Large intestine (tissue), 3 donors: ENCODE measurements around the gene MAX. TPM values are rescaled to one million over a fixed set of nuclear protein-coding genes. Genes with fewer than 3 reads are reported as not detected.

Experiments
- DNase-seq, 2 donors: peaks; one replicate each; pipeline versions ENCODE4 v3.0.0 to v3.0.0-alpha.2; 2013
- H3K27ac ChIP-seq: one replicate; pipeline ENCODE4 v1.5.1; 2013; ENCODE audit warnings: low read length
- H3K27me3 ChIP-seq: 2 replicates; pipeline ENCODE4 v1.6.1; 2013; ENCODE audit warnings: low read length; ENCODE audit not compliant: control insufficient read depth, insufficient read depth
- H3K36me3 ChIP-seq: 2 replicates; pipeline ENCODE4 v1.6.1; 2013; ENCODE audit warnings: low read length; ENCODE audit not compliant: control insufficient read depth, insufficient read depth
- H3K4me1 ChIP-seq: one replicate; pipeline ENCODE4 v1.6.1; 2013; ENCODE audit warnings: low read length; ENCODE audit not compliant: control insufficient read depth, insufficient read depth
- H3K4me3 ChIP-seq: one replicate; pipeline ENCODE4 v1.5.1; 2013; ENCODE audit warnings: low read length
- H3K9me3 ChIP-seq: one replicate; pipeline ENCODE4 v1.6.1; 2013; ENCODE audit warnings: mild to moderate bottlenecking, low read depth, low read length, moderate library complexity; ENCODE audit not compliant: control insufficient read depth
- WGBS: methylation state at CpG from one replicate; pipeline ENCODE4 v1.1.5; 2013; ENCODE audit warnings: low lambda C conversion rate; ENCODE audit not compliant: insufficient coverage; 5-methylcytosine and 5-hydroxymethylcytosine counted together
- polyA plus RNA-seq: library from polyadenylated mRNA; unstranded; fragments of 120-200 nt; gene quantifications from one replicate; pipeline ENCODE4 v1.2.1, GENCODE V29; 2013

MAX gene
- polyA plus RNA-seq, 1 donor = 113 TPM

DNA sequence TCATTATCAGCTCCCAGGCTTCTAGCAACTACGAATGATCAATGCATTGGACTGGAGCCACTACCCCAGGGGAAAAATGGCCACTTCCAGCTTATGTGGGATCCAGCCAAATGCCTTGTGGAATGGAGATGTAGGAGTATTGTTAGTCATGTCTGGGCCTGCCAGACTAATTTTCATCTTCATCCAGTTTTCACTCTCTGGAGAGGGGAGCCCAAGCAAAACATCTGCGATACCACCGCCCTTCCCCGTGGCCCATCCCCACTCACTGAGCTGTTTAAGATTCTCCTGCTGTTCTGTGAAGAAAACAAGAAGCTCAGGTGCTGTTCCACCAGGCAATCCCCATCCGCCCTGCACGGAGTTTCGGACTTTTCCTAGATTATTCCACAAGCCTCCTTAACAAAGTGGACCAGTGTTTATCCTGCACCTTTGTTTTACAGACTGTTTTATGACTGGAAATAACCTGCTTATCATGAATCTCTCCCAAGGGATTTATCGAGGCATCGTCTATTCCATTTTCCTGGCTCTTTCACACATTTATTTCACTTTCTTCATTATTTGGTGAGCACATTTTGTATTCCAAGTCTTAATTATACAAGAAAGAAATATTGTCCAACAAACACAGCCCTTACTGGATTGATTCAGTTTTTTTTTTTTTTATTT lies 35.5 kb upstream of the MAX start:
- 43% methylated on average over 2 of the region's 9 CpGs for WGBS
- Histone ChIP-seq H3K36me3 (no peaks in the 10 kb centered on the region), H3K27me3 (no peaks in the 10 kb centered on the region), H3K4me1 (peaks cover 17% of the 10 kb centered on the region), H3K4me3 (no peak overlapping the region), H3K9me3 (no peaks in the 10 kb centered on the region), H3K27ac (peak overlapping the region; percentile 4)
- DNase-seq = peak in 1 of 2 donors; percentile 50

DNA sequence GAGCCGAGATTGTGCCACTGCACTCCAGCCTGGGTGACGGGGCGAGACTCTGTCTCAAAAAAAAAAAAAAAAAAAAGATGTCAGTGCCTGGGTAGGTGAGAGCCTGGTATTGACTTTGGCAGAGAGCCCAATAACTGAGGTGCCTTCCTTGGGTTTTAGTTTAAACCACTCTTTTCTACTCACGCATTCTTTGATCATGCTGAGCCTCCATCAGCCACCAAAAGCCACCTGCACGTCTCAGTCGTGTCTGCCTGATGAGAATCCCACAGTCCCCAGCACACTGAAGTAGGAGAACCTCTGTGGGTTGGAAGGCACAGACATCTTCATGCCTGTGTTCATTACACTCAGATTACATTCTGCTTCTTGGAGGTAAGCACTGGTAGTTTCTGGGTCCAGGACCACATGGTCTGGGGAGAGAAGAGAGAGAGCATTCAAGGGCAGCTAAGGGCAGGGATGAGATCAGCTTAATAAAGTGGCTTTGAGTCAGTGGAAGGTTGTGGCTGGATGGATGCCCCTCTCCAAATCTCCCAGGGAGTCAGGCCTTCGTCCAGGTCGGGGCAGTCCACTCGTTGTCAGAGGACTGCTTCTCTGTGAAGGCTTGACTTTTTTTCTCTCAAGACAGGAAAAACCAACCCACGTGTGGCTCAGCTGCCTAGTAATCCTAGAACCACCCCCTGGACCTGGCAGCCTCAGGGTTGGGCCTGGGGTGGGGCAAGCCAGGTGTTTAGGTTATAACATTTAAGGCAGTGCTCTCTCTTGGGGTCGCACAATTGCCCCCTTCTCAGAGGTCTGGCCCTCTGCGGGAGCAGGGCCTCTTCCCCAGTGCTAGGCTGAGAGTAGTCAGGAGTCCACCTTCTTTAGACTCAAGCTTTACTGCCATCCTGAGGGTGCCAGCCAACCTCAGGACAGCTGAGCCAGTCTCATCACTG lies 32.6 kb upstream of the MAX start:
- Histone ChIP-seq H3K9me3 (no peaks in the 10 kb centered on the region), H3K36me3 (no peaks in the 10 kb centered on the region), H3K27me3 (no peaks in the 10 kb centered on the region), H3K4me3 (no peak overlapping the region), H3K27ac (peak overlapping the region; percentile 70), H3K4me1 (peaks cover 27% of the 10 kb centered on the region)
- peak; percentile 48 to 67 for DNase-seq
- no CpG with 5 or more reads among the region's 12 CpGs for WGBS

DNA sequence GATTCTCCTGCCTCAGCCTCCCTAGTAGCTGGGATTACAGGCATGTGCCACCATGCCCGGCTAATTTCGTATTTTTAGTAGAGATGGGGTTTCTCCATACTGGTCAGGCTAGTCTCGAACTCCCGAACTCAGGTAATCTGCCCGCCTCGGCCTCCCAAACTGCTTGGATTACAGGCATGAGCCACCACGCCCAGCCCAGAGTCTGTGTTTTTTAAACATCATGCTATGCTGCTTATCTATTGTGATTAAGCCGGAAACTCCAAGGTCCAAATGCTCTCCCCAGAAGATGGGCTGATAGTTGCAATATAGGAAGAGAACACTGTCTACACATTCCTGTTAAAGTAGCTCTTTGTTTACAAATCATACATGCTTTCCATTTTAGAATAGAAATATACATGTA lies 30.5 kb upstream of the MAX start:
- no CpG with 5 or more reads among the region's 8 CpGs for WGBS
- peak; percentile 80 to 90 for DNase-seq
- Histone ChIP-seq H3K4me1 (peaks cover 23% of the 10 kb centered on the region), H3K27ac (peak overlapping the region; percentile 87), H3K36me3 (no peaks in the 10 kb centered on the region), H3K27me3 (no peaks in the 10 kb centered on the region), H3K9me3 (no peaks in the 10 kb centered on the region), H3K4me3 (no peak overlapping the region)

DNA sequence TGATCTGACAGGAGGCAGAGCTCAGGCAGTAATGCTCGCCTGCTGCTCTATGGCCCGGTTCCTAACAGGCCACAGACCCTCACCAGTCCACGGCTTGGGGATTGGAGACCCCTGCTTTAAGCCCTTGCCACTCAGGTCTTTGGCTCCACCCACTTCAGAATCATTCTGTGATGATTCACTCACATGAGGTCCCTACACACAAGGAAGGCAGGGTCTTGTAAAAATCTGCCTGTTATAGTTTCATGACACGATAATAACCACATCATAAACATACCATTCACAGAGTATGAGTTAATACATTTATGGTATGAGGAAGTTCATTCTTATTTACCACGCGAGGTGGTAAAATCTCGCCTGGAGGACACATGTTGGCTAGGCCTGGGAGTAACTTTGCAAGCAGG lies 29.0 kb upstream of the MAX start:
- WGBS = no CpG with 5 or more reads among the region's 7 CpGs
- Histone ChIP-seq H3K27ac (peak overlapping the region; percentile 87), H3K9me3 (no peaks in the 10 kb centered on the region), H3K27me3 (no peaks in the 10 kb centered on the region), H3K4me1 (peaks cover 23% of the 10 kb centered on the region), H3K36me3 (no peaks in the 10 kb centered on the region), H3K4me3 (no peak overlapping the region)
- peak; percentile 92 to 96 for DNase-seq

DNA sequence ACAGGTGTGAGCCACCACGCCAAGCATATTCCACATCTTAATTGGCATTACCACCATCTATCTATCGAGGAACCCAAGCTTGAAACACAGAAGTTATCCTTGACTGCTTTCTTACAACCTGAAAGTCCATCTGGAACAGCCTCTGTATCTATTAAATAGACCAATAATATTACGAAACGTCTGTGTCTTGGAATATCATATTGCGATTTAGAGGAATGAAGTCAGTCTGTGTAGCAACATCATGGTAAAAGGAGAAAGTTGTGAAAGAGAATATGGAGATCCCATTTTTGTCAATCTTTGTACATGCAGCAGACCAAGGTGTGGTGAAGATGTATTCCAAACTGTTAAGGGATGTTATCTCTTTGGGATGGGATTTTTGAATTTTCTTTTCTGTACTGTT lies 25.8 kb upstream of the MAX start:
- WGBS = 60% methylated on average over 1 of the region's 5 CpGs
- H3K27me3 ChIP-seq = no peaks in the 10 kb centered on the region
- DNase-seq = peak in 1 of 2 donors; percentile 28
- H3K9me3 ChIP-seq = no peaks in the 10 kb centered on the region
- no peaks in the 10 kb centered on the region for H3K36me3 ChIP-seq
- H3K4me1 ChIP-seq = peaks cover 10% of the 10 kb centered on the region
- H3K4me3 ChIP-seq = no peak overlapping the region
- no peak overlapping the region for H3K27ac ChIP-seq

DNA sequence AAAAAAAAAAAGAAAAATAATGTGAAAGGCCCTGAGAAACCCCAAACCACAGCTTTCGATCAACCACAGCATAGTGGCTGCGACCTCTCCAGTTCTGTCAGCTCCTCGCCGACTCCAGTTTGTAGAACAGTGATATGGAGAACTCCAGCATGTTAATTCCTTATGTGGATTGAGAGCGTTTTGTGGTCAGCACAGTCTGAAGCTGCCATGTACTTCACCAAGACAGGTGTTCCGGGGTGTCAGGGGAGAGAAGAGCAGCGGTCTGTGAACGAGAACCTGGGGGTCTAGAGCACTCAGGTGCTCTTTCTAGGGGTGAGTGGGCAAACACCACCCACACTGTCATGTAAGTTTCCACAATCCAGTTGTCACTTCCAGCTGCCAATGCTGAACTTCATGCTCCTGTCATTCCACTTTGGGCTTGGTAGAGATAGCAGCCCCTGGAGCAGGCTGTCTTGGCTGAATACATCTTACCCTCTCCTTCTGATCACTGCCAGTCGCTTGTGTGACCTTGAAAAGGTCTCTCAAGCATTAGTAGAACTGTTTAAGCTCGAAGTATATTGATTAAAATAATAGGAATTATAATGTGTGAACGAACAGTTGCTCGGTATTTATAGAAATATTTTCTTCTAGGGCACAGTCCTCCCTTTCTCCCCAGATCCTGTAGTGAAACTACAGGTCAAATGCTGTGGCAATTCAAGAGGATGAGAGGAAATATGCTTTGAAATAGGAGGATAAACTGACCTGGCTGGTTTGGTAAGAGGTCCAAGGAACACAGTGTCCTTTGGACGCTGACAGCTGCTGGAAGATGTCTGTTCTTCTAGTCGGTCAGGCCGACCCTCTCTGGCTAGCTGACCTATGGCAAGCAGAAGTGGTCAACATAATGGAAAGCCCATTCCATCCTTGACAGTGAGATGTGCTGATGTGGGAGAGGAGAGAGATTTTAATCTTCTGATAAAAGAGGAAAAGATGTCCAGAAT lies 15.7 kb upstream of the MAX start:
- peak overlapping the region; percentile 58 for H3K27ac ChIP-seq
- WGBS = 27% methylated on average over 2 of the region's 15 CpGs
- peak; percentile 39 to 57 for DNase-seq
- H3K9me3 ChIP-seq = no peaks in the 10 kb centered on the region
- no peaks in the 10 kb centered on the region for H3K36me3 ChIP-seq
- peaks cover 5% of the 10 kb centered on the region for H3K4me1 ChIP-seq
- H3K27me3 ChIP-seq = no peaks in the 10 kb centered on the region
- H3K4me3 ChIP-seq = no peak overlapping the region

DNA sequence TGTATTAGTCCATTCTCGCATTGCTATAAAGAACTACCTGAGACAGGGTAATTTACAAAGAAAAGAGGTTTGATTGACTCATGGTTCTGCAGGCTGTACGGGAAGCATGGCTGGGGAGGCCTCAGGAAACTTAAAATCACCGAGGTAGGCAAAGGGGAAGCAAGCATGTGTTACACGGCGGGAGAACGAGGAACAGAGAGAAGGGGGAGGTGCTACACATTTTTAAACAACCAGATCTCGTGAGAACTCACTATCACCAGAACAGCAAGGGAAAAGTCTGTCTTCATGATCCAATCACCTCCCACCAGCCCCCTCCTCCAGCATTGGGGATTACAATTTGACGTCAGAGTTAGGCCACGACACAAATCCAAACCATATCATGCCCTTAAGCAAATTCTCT lies 13.3 kb upstream of the MAX start:
- Histone ChIP-seq H3K4me1 (peaks cover 5% of the 10 kb centered on the region), H3K9me3 (no peaks in the 10 kb centered on the region), H3K4me3 (no peak overlapping the region), H3K27me3 (no peaks in the 10 kb centered on the region), H3K36me3 (no peaks in the 10 kb centered on the region), H3K27ac (no peak overlapping the region)
- no peak for DNase-seq
- WGBS = no CpG with 5 or more reads among the region's 9 CpGs

DNA sequence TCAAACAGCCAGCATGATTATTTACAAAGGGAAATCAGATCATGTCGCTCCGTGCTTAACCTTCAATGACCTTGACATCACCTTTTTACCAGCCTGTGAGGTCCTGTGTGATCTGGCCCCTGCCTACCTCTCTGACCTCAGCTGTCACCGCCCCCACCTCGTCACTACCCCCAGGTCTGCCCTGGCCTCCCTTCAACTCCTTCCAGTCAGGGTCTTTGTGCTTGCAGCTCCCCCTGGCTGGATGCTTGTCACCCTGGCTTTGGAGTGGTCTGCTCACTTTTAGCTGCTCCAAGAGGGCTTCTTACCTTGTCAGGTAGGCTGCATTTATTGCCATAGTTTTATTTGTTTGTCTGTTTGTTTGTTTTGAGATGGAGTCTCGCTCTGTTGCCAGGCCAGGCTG lies 8.2 kb upstream of the MAX start:
- Histone ChIP-seq H3K27ac (no peak overlapping the region), H3K4me3 (no peak overlapping the region), H3K27me3 (no peaks in the 10 kb centered on the region), H3K9me3 (no peaks in the 10 kb centered on the region), H3K4me1 (no peaks in the 10 kb centered on the region), H3K36me3 (no peaks in the 10 kb centered on the region)
- no peak for DNase-seq
- no CpG with 5 or more reads among the region's 5 CpGs for WGBS

DNA sequence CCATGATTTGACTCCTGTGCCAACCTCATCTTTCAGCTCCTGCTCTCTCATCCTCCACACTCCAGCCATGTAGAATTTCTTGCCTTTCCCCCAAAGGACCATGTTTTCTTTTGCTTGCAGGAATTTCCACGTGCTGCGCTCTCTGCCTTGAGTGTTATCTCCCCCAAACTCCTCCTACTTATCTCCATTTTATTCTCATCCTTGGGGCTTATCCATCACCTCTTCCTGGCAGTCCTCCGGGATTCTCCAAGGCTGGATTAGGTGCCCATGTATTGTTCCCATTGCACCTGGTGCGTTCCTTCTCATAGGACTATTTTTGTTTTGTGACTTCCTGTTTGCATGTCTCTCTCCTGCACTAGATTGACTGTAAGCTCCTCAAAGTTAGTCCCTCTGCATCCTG lies 7.0 kb upstream of the MAX start:
- DNase-seq = no peak
- no peaks in the 10 kb centered on the region for H3K9me3 ChIP-seq
- peaks cover 3% of the 10 kb centered on the region for H3K4me1 ChIP-seq
- no peak overlapping the region for H3K4me3 ChIP-seq
- H3K36me3 ChIP-seq = no peaks in the 10 kb centered on the region
- WGBS = 88% methylated on average over 3 of the region's 4 CpGs
- H3K27me3 ChIP-seq = no peaks in the 10 kb centered on the region
- no peak overlapping the region for H3K27ac ChIP-seq

DNA sequence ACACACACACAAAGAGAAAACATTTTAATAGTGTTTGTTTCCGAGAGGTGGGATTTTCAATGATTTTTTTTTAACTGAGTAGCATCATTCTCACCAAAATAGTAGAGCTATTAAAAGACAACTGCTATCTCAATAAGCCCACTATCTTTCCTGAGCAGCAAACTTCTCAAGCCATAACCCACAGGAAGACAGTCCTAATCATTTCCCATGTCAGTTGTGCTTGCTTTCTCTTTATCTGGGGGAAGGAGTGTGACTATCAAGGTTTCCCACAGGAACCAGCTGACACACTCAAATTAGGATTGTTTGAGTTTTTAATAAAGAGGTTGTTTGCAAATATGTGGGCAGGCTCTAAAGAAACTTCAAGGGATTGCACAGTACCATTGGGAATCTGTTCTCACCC lies 4.9 kb upstream of the MAX start:
- H3K4me1 ChIP-seq = peaks cover 3% of the 10 kb centered on the region
- H3K9me3 ChIP-seq = no peaks in the 10 kb centered on the region
- no peaks in the 10 kb centered on the region for H3K27me3 ChIP-seq
- no peaks in the 10 kb centered on the region for H3K36me3 ChIP-seq
- no peak for DNase-seq
- no peak overlapping the region for H3K27ac ChIP-seq
- no CpG with 5 or more reads among the region's 1 CpG for WGBS
- no peak overlapping the region for H3K4me3 ChIP-seq
